ENCODE results near the gene PLBD1. TPM values are rescaled to one million over a fixed set of nuclear protein-coding genes. Genes with fewer than 3 reads are reported as not detected.
A peak's percentile ranks its signal among the peaks of the same experiment; 100 is the strongest.

The PLBD1 gene, protein sequence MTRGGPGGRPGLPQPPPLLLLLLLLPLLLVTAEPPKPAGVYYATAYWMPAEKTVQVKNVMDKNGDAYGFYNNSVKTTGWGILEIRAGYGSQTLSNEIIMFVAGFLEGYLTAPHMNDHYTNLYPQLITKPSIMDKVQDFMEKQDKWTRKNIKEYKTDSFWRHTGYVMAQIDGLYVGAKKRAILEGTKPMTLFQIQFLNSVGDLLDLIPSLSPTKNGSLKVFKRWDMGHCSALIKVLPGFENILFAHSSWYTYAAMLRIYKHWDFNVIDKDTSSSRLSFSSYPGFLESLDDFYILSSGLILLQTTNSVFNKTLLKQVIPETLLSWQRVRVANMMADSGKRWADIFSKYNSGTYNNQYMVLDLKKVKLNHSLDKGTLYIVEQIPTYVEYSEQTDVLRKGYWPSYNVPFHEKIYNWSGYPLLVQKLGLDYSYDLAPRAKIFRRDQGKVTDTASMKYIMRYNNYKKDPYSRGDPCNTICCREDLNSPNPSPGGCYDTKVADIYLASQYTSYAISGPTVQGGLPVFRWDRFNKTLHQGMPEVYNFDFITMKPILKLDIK
- 66.6 and 73.2 TPM in 2 replicates for total RNA-seq (2014; rRNA removed; shearing (Covaris generic); ENCODE audit: low replicate concordance)

DNA sequence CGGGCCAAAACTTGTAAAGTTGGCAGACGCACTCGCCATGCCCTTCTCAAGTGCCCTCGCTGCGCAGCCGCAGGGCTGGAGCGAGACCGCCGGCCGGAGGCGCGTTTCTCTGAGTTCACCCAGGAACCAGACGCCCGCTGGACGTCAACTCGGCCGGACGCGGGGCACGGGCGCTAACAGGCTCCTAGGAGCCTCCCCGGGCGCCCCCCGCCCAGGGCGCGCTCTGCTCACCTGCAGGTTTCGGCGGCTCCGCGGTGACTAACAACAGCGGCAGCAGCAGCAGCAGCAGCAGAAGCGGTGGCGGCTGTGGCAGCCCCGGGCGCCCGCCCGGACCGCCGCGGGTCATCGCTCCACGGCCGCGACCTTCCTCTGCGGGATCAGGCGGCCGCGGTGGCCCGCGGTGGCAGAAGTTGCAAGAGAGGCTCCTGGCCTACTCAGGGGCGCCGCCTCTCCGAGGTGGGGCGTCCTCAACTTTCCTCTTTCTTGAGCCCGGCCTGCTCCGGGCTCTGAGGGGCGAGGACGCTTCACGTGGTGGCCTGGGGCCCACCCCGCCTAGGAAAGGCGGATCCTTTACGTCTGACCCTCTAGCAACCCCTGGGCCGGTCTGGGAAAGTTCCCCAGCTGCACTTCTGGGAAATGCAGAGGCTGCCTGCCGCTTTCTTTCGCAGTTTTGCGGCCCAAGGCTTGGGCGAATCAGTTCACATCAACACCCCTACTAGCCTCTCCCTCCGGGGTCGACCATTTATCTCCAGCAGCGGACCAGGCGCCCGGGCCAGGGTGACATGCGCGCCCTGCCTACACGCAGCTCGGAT, at the start of gene PLBD1:
Gene PLBD1 (minus strand): TSS at position 533 of the 812 bp plus-strand sequence. CDS start 187 bp downstream, at position 346.
- DNase-seq (ENCODE audit: low read depth) = peak; percentile 84
- in situ Hi-C loops (cut with HindIII; ENCODE audit: low pct_unique_long_range_greater_than_20kb, low sequenced_read_pairs) = no loop called here

DNA sequence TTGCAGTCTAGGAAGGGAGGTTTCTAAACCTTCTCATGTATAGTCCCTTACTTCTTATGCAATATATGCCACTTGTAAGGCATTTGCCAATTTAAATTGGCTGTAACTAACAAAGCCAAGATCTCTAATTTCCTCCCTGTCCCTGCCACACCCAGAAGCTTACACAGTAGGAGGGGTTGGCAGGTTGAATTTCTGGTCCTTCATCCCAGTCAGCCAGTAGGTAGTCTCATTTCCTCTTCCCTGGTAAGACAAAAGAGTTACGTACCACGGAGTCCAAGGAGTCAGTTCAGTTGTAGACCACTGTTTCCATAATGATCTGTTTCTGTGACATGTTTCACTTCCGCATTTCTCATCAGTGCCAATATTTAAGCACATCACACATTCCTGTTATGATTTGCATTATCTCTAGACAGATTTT, 47.0 kb upstream of the PLBD1 start:
- in situ Hi-C loops (cut with HindIII; ENCODE audit: low pct_unique_long_range_greater_than_20kb, low sequenced_read_pairs) = no loop called here
- DNase-seq (ENCODE audit: low read depth) = no peak

DNA sequence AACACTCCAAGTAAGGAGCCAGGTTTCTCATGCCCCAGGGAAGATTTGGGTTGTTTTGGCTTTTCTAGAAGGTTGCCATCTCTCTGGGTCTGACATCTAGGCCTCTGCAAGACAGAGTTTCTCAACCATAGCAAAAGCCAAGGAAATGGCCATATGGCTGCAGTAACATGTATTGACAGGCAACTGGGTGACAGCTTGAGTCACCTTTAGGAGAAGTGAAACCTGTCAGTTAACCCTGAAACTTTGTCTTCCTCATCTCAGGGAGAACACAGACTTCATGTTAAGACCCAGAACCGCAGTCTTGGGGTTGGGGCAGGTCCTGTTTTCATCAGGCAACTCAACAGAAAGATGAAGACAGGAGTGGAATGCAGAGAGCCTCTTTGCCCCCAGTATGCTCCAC, 46.0 kb upstream of the PLBD1 start:
- in situ Hi-C loops (cut with HindIII; ENCODE audit: low pct_unique_long_range_greater_than_20kb, low sequenced_read_pairs) = no loop called here
- no peak for DNase-seq (ENCODE audit: low read depth)

DNA sequence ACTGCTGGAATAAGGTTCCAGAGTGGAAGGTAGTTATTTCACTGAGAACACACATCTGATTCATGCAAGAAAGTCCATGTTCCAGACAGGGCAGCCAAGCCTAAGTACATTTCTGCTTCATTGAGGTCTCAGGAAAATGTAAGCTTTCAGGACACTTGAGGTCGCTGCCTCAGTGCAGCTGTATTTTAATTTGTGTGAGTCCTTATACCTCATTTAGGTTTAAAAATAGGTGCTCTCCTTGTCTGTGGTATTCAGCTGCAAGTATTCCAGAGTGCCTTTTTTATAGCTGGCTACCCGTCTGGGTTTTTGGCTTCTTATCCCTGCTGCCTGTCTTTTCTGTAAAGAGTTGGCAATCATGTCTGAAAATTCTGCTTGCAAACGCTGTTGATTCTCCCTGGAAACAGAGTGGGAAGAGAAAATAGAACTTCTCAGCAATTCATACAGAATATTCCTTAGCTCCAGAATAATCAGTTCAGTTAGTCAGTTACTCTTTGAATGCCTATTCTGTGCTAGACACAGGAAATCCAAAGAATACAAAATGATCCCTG, 45.3 kb upstream of the PLBD1 start:
- in situ Hi-C loops (cut with HindIII; ENCODE audit: low pct_unique_long_range_greater_than_20kb, low sequenced_read_pairs) = no loop called here
- DNase-seq (ENCODE audit: low read depth) = no peak

DNA sequence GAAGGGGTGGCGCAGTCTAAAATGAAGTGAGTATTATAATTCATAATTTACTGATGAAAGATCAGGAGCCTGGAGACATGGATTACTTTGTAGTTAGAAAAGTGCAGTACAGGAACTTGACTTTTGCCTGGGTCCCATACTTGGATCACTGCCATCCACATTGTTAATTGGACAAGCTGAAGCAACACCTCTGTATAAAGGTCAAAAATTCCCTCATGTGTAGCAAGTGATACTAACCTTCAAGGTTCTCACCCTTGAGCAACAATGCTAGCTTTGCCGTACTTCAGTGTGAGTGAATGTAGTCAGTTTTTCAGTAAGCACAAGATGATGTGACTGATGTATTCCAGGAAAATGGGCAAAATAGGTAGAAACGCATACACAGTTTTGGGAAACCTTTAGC, 44.6 kb upstream of the PLBD1 start:
- in situ Hi-C loops (cut with HindIII; ENCODE audit: low pct_unique_long_range_greater_than_20kb, low sequenced_read_pairs) = no loop called here
- no peak for DNase-seq (ENCODE audit: low read depth)

DNA sequence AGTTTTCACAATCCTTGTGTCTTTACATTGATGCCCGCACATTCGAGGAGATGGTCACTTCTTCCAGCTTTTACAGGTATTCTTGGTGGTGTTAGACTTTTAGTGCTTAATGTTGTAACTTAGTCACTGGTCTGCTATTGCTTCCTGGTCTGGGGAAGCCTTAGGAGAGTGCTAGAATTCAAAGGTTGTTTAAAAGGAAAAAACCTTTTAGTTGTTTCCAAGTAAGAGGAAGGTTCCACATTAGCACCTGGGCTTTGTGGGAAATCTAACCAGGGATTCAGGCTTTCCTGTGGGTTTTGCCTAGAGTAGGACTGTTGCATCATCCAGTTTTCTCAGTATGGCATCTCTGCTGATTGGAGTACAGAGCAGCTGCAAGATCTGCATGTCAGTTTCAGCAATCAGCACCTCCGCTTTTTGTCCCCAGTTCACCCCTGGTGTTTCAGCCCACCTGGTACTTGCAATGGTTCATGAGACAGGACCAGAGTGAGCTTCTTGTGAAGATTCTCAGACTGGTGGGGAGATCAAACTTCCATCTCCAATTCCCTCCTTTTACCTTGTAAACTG, 44.0 kb upstream of the PLBD1 start:
- no peak for DNase-seq (ENCODE audit: low read depth)
- in situ Hi-C loops (cut with HindIII; ENCODE audit: low pct_unique_long_range_greater_than_20kb, low sequenced_read_pairs) = no loop called here

DNA sequence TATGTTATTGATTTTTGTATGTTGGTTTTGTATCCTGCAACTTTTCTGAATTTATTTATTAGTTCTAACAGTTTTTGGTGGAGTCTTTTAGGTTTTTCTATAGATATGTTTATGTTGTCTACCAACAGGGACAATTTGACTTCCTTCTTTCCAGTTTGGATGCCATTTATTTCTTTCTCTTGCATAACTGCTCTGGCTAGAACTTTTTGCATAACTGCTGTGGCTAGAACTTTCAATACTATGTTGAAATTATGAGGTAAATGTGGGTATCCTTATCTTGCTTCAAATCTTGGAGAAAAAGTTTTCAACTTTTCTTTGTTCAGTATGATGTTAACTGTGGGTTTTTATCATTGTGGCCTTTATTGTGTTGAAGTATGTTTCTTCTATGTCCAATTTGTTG, 39.9 kb upstream of the PLBD1 start:
- DNase-seq (ENCODE audit: low read depth) = no peak
- in situ Hi-C loops (cut with HindIII; ENCODE audit: low pct_unique_long_range_greater_than_20kb, low sequenced_read_pairs) = no loop called here

DNA sequence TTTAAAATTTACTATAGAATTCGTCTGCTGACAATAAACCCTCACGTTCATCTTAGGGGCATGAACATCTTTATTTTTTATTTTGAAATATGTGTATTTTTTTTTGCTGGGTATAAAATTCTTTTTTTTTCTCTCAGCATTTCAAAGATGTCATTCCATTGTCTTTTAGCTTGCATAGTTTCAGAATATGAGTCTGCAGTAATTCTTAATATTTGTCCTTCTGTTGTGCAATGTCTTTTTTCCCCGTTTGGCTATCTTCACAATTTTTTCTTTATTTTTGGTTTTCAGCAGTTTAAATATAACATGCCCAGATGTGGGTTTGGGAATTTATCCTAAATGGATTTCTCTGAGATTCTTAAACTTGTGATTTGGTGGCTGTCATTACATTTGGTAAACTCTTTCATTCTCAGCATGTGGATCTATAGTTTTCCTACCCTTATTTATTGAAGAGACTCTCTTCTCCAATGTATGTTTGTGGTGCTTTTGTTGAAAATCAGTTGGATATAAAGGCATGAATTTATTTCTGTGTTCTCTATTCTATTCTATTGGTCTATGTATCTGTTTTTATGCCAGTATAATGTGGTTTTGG, 37.8 kb upstream of the PLBD1 start:
- in situ Hi-C loops (cut with HindIII; ENCODE audit: low pct_unique_long_range_greater_than_20kb, low sequenced_read_pairs) = no loop called here

DNA sequence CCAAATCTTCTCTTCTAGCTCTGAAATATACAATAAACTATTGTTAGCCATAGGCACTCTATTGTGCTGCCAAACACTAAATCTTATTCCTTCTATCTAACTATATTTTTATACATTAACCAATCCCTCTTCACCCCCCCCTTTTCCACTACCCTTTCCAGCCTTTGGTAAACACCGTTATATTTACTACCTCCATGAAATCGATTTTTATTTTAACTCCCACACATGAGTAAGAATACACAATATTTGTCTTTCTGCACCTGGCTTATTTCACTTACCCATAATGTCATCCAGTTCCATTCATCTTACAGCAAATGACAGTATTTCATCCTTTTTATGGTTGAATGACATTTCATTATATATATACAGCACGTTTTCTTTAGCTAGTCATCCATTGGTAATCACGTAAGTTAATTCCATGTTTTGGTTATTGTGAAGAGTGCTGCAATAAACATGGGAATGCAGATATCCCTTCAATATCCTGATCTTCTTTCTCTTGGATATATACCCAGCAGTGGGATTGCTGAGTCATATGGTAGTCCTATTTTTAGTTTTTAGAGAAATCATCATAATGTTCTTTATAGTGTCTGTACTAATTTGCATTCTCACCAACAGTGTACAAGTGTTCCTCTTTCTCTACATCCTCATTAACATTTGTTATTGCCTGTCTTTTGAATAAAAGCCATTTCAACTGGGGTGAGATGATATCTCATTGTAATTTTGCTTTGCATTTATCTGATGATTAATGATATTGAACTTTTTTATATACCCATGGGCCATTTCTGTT, 34.2 kb upstream of the PLBD1 start:
- in situ Hi-C loops (cut with HindIII; ENCODE audit: low pct_unique_long_range_greater_than_20kb, low sequenced_read_pairs) = no loop called here
- DNase-seq (ENCODE audit: low read depth) = no peak

More for the DNA sequence above, 37.8 kb upstream of the PLBD1 start:
- DNase-seq (ENCODE audit: low read depth) = peak; percentile 12

DNA sequence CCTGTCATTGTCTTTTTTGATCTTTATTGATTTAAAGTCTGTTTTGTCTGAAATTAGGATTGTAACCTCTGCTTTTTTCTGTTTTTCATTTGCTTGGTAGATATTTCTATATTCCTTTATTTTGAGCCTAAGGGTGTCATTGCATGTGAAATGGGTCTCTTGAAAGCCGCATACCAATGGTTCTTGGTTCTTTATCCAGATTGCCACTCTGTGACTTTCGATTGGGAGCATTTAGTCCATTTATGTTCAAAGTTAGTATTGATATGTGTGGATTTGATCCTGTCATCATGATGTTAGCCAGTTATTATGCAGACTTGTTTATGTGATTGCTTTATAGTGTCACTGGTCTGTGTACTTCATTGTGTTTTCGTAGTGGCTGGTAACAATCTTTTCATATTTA, 29.8 kb upstream of the PLBD1 start:
- no peak for DNase-seq (ENCODE audit: low read depth)
- in situ Hi-C loops (cut with HindIII; ENCODE audit: low pct_unique_long_range_greater_than_20kb, low sequenced_read_pairs) = no loop called here

DNA sequence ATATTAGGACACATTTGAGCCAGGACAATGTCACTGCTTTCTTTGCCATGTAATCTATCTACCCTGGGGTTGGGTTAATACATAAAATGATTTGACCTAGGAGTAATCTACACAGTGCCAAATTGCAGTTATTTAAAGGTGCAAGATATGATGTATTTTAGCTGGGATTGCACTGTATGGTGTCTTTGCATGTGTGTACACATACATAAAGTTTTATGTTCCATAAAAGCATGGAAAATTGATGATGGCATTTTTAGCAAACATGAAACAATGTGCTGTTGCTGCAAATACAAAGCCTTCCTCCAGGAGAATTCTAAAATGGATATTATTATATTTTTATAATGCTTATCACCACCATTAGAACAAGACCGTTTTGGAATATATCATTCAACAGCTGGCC, 24.0 kb upstream of the PLBD1 start:
- in situ Hi-C loops (cut with HindIII; ENCODE audit: low pct_unique_long_range_greater_than_20kb, low sequenced_read_pairs) = no loop called here
- no peak for DNase-seq (ENCODE audit: low read depth)

DNA sequence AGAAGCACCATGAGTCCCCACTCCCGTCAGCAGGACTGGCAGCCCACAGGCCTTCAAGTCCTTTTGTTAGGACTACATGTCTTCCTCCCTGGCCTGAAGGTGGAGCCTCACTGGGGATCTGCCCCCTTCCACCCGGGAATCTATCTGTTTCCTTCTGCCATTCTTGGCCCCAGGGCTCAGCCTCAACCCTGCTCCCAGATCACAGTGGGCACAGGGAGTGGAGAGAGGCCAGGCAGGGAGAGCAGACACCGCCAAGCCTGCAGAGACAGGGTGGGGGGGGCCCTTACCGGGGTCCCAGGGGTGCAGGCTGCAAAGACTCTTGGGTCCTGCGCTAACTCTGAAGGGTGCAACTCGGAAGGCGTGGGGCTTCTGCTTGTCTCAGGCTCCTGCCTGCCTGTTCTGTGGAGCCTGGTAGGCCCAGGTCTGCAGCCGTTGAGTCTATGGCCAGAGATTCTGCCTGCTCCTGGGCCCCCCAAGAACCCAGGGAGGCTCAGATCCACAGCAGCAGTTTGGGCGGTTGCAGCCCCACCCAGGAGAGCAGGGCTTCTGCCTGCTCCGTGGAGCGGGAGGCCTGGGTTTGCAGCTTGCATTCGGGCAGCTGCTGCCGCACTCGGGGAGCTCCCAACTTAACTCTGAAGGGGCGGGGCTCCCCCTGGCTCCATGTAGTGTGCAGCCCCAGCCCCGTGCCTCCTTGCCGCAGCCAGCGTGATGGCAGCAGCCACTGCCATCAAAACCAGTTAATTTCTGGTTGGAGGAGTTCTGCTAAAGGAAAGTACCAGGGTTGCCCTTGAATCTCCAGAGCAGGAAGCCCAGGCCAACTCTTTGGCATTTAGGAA, 21.7 kb upstream of the PLBD1 start:
- no peak for DNase-seq (ENCODE audit: low read depth)
- in situ Hi-C loops (cut with HindIII; ENCODE audit: low pct_unique_long_range_greater_than_20kb, low sequenced_read_pairs) = no loop called here

DNA sequence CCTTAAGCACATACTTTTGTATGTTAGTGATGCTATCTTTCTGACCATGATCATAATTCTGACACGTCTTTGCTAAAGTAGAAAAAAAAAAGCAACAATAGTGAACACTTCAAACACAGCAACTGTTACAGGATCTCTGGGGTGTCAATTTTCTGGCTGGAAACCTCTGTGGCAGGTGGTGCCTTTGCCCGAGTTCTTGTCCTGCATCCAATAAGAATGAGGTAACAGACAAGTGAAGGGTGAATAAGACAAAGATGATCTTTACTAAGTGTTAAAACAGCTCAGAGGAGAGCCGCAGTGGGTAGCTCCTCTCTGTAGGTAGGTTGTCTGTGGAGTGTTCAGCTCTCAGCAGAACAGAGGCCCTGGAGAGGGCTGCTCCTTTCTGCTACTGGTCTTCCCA, 20.9 kb upstream of the PLBD1 start:
- in situ Hi-C loops (cut with HindIII; ENCODE audit: low pct_unique_long_range_greater_than_20kb, low sequenced_read_pairs) = no loop called here
- no peak for DNase-seq (ENCODE audit: low read depth)

DNA sequence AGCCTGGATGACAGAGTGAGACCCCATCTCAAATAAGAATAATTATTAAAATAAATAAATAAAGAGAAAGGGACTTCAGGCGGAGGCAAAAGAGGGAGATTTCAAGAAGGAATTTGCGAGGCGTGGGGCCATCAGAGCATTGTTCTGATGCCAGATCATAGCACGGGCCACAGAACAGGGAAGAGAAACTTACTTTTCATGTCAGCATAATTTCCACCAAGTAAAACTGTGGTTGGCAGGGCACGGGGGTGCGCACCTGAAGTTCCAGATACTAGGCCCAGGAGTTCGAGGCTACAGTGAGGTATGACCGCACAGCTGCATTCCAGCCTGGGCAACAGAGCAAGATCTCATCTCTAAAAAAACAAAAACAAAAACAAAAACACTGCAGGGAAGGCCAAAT, 11.0 kb upstream of the PLBD1 start:
- in situ Hi-C loops (cut with HindIII; ENCODE audit: low pct_unique_long_range_greater_than_20kb, low sequenced_read_pairs) = no loop called here
- DNase-seq (ENCODE audit: low read depth) = no peak

DNA sequence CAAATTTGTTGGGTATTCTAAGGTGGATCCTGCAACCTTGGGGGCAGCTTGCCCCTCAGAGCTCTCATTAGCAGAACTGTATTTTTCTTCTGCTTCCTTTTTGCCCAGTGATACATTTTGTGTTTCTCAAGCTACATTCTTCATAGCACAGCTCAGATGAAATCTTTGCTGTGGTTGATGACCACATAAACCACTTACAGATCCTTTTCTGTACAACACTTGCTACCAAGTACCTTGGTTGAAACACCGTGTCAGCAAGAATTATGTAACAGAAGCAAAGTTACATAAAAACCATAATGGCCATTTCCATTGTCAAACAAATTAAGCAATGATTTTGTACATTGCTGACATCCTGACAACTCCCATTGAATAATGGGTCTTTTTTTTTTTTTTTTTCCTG, 9.7 kb upstream of the PLBD1 start:
- DNase-seq (ENCODE audit: low read depth) = no peak
- in situ Hi-C loops (cut with HindIII; ENCODE audit: low pct_unique_long_range_greater_than_20kb, low sequenced_read_pairs) = no loop called here

DNA sequence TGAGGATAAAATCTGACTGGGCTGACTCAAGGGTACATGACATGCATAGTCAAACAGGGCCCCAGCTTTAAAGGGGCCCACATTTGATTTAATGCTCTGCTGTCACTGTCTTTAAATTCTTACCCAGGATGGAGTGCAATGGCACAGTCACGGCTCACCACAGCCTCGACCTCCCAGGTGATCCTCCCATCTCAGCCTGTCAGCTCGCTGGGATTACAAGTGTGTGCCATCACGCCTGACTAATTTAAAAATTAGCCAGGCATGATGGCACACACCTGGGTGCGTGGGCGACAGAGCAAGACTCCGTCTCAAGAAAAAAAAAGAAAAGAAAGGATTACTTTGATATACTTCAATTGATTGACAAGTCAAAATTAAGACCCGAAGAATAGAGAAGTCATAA, 9.2 kb upstream of the PLBD1 start:
- no peak for DNase-seq (ENCODE audit: low read depth)
- in situ Hi-C loops (cut with HindIII; ENCODE audit: low pct_unique_long_range_greater_than_20kb, low sequenced_read_pairs) = no loop called here

DNA sequence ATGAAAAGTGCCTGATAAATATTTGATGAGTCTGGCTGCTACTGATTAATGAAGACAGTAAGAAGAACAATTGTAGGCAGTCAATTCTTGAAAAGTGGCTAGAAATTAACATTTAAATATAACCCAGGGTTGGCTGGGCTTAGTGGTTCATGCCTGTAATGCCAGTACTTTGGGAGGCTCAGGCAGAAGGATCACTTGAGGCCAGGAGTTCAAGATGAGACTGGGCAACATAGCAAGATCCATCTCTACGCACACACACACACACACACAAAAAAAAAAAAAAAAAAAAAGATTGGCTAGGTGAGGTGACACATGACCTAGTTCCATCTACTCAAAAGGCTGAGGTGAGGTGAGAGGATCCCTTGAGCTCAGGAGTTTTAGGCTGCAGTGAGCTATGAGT, 7.9 kb upstream of the PLBD1 start:
- in situ Hi-C loops (cut with HindIII; ENCODE audit: low pct_unique_long_range_greater_than_20kb, low sequenced_read_pairs) = no loop called here
- DNase-seq (ENCODE audit: low read depth) = no peak

Measured in Caki2 (cell line).